Activated naive CD8-positive, alpha-beta T cell (primary cell): Measurements from ENCODE around the gene CDYL.

Experiments used
- H3K27ac Mint-ChIP-seq: one replicate; pipeline ENCODE4 v1.8.0; 2021; ENCODE audit warnings: mixed read lengths
- H3K27me3 Mint-ChIP-seq: one replicate; pipeline ENCODE4 v1.8.0; 2021; ENCODE audit warnings: mixed read lengths
- H3K36me3 Mint-ChIP-seq: one replicate; pipeline ENCODE4 v1.8.0; 2021; ENCODE audit warnings: mixed read lengths
- H3K4me1 Mint-ChIP-seq: one replicate; pipeline ENCODE4 v1.8.0; 2021; ENCODE audit warnings: low read depth, mixed read lengths
- H3K4me3 Mint-ChIP-seq: one replicate; pipeline ENCODE4 v1.8.0; 2021; ENCODE audit warnings: mild to moderate bottlenecking, mixed read lengths
- H3K9me3 Mint-ChIP-seq: one replicate; pipeline ENCODE4 v1.8.0; 2021; ENCODE audit warnings: low read depth, mixed read lengths

CDYL gene, protein sequence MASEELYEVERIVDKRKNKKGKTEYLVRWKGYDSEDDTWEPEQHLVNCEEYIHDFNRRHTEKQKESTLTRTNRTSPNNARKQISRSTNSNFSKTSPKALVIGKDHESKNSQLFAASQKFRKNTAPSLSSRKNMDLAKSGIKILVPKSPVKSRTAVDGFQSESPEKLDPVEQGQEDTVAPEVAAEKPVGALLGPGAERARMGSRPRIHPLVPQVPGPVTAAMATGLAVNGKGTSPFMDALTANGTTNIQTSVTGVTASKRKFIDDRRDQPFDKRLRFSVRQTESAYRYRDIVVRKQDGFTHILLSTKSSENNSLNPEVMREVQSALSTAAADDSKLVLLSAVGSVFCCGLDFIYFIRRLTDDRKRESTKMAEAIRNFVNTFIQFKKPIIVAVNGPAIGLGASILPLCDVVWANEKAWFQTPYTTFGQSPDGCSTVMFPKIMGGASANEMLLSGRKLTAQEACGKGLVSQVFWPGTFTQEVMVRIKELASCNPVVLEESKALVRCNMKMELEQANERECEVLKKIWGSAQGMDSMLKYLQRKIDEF

DNA sequence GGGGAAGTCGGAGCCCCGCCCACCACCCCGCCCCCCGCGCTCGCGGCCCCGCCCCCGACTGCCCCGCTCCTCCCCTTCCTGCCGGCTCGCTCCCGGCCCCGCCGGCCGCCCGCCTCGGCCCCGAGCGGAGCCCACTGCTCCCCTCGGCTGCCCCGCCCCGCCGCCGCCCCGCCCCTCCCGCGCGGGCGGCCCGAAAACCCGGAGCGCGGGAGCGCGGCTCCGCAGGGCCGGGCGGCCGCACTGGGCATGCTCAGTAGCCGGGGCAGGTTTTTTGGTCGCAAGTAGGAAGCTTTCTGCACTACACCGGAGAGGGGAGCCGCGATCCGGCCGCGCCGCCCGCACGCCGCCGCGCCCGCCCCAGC lies at the start of gene CDYL:
Gene CDYL, plus strand, starts transcription at position 274 of the 362 bp plus-strand sequence. CDS start 380 bp downstream, outside the sequence.
- peaks cover 12% of the 10 kb centered on the region for H3K9me3 Mint-ChIP-seq
- H3K4me3 Mint-ChIP-seq, result peak within 1 kb of the TSS; percentile 95
- H3K36me3 Mint-ChIP-seq, result peaks cover 3% of the 10 kb centered on the region
- no peaks in the 10 kb centered on the region for H3K27me3 Mint-ChIP-seq
- peaks cover 59% of the 10 kb centered on the region for H3K4me1 Mint-ChIP-seq
- peak within 1 kb of the TSS; percentile 92 for H3K27ac Mint-ChIP-seq

DNA sequence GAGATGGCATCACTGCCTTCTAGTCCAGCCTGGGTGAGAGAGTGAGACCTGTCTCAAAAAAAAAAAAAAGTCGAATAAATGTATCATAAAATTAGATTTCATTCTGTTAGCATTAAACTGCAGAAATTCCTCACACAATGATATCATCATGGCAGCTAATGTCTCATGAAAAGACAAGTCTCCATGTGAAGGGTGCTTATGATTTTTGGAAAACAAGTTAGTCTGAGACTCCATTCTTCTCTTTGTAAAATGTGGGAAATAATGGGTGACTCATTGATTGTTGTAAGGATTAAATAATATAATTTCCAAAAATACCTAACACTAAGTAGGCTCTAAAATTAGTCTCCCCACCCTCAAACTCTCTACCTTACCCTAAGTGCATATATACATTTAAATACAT lies 49.6 kb upstream of the CDYL start:
- Mint-ChIP-seq H3K9me3 (no peaks in the 10 kb centered on the region), H3K36me3 (no peaks in the 10 kb centered on the region), H3K4me1 (peaks cover 6% of the 10 kb centered on the region), H3K4me3 (no peak overlapping the region), H3K27me3 (peaks cover 8% of the 10 kb centered on the region), H3K27ac (no peak overlapping the region)

DNA sequence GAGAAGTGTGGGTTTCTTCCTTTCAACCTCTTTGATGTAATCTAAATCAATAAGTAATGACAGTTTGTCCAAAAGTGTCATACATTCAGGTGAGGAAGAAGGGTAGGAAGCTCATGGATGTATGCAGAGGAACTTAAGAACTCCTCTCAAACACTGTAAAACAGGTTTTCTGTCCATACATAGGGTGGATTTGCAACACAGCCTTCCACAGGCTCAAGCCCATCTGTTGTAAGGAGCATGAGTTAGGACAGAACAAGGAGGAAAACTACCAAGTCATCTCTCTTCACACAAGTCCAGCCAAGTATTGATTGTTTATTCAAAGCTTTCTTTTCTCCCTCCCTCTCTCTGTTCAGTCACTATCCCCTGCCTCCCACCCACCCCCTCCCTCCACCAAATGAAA lies 49.0 kb upstream of the CDYL start:
- H3K9me3 Mint-ChIP-seq, result no peaks in the 10 kb centered on the region
- no peaks in the 10 kb centered on the region for H3K36me3 Mint-ChIP-seq
- H3K27ac Mint-ChIP-seq, result no peak overlapping the region

DNA sequence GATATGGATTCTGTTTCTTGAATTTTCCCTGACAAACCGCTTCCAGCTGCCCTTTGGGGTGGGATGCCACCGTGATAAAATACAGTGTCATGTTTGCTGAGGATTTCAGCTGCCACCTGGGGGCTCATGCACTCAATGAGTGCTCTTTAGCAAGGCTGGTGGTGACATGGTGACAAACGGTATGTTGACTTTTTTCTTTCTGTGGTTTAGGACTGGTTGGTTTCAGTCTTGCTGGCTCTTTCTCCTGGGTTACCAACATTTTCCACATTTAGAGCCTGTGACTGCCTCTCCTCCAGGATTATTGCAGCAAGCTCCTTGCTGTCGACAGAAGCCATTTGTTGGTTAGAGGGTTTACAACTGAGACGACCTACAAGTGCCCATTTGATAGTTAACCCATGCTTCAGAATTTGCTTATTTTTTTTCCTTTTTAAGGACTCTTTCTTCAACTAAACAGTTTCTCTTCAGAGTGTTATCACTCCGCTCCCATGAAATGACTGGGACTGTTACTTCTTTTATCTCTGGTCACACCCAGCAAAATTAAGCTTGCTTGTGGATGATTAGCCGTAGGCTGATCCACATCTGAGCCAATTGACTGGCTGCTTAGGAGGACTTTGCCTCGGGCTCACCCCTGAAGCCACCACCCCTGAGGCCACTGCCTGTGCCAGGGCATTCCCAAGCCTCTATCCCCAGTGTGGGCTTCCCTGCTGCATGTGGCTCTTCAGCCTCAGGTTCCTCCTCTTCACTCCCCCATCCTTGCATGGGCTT lies 48.4 kb upstream of the CDYL start:
- Mint-ChIP-seq H3K9me3 (no peaks in the 10 kb centered on the region), H3K27ac (no peak overlapping the region), H3K4me3 (no peak overlapping the region), H3K27me3 (peaks cover 8% of the 10 kb centered on the region), H3K36me3 (no peaks in the 10 kb centered on the region), H3K4me1 (peaks cover 8% of the 10 kb centered on the region)

More for the DNA sequence above, 49.0 kb upstream of the CDYL start:
- H3K4me3 Mint-ChIP-seq, result no peak overlapping the region
- H3K4me1 Mint-ChIP-seq, result peaks cover 6% of the 10 kb centered on the region
- H3K27me3 Mint-ChIP-seq, result peaks cover 8% of the 10 kb centered on the region

DNA sequence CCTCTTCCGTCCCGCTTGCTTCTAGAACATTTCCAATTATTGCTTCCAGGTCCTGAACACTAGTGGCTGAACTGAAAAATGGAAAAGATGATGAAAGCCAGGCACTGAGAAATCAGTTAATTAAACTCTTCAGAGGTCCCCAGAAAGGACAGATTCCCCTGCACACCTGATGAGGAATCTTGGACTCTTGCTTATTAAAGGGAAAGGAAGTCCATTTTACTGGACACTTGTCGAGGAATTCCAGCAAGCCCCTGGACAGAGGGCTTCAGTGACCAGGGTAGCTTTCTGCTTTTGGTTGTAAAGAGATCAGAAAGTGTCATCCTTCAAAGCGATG lies 47.8 kb upstream of the CDYL start:
- Mint-ChIP-seq H3K27ac (no peak overlapping the region), H3K4me3 (no peak overlapping the region), H3K27me3 (peaks cover 6% of the 10 kb centered on the region)

DNA sequence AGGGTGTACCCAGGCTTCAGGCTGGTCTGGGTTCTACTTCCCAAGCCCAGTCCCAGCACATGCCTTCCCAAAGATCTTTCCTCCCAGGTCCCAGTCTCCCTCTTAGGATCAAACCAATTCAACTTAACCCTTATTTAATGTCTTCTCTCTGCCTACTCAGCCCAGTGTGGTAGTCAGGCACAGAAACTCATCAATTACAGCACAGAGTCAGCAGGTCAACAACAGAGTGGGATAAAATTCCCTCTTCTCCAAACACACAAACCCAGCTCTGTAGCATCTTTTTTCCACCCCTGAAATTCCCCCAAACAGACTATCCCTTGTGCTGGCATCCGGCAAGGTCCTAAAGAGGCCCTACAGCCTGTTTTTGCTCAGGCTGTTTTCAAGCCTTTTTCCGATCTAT lies 47.3 kb upstream of the CDYL start:
- H3K27me3 Mint-ChIP-seq, result peaks cover 6% of the 10 kb centered on the region
- no peaks in the 10 kb centered on the region for H3K9me3 Mint-ChIP-seq
- no peaks in the 10 kb centered on the region for H3K36me3 Mint-ChIP-seq
- no peak overlapping the region for H3K27ac Mint-ChIP-seq
- H3K4me1 Mint-ChIP-seq, result peaks cover 8% of the 10 kb centered on the region
- no peak overlapping the region for H3K4me3 Mint-ChIP-seq

More for the DNA sequence above, 47.8 kb upstream of the CDYL start:
- Mint-ChIP-seq H3K36me3 (no peaks in the 10 kb centered on the region), H3K4me1 (peaks cover 8% of the 10 kb centered on the region), H3K9me3 (no peaks in the 10 kb centered on the region)

DNA sequence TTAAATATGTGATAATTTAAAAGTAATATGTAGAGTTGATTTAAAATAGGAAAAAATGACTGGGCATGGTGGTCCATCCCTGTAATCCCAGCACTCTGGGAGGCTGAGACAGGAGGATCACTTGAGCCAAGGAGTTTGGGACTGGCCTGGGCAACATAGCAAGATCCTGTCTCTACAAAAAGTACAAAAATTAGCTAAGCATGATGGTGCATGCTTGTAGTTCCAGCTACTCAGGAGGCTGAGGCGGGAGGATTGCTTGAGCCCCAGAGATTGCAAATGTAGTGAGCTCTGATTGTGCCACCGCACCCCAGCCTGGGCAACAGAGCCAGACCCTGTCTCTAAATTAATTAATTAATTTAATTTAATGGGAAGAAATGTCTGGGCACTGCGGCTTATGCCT lies 44.2 kb upstream of the CDYL start:
- Mint-ChIP-seq H3K4me3 (no peak overlapping the region), H3K9me3 (no peaks in the 10 kb centered on the region), H3K27me3 (peaks cover 4% of the 10 kb centered on the region), H3K36me3 (no peaks in the 10 kb centered on the region), H3K27ac (no peak overlapping the region), H3K4me1 (peaks cover 8% of the 10 kb centered on the region)

DNA sequence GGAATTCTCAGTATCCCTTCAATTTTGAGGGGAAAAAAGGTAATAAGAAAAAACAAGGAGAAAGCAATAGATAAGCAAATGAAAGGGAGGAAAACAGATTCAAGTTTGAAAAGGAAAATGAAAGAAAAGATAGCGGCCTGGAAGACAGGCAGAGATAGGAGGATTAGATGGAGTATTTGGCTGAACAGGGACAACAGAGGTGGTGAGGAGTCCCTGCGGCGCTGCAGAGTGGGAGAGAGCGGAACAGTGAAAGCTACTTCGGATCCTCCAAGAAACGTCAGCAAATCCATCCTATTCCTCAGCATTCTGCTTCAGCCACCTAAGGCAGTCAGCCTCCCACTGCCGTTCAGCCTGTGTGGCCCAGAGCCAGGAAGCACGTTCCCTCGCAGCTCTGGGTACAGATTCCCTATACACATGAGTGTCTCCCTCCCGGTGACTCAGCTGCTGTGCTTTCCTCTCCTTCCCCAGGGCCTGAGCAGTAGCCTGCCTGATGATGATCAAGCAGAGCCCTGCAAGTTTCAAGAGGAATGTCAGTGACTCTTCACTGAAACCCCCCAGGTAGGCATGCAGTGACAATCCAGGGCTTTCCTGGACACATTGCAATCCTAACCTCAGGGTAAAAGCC lies 43.4 kb upstream of the CDYL start:
- H3K9me3 Mint-ChIP-seq, result no peaks in the 10 kb centered on the region
- H3K4me1 Mint-ChIP-seq, result peaks cover 4% of the 10 kb centered on the region
- no peak overlapping the region for H3K4me3 Mint-ChIP-seq
- H3K27me3 Mint-ChIP-seq, result peaks cover 2% of the 10 kb centered on the region
- H3K36me3 Mint-ChIP-seq, result no peaks in the 10 kb centered on the region
- H3K27ac Mint-ChIP-seq, result no peak overlapping the region

DNA sequence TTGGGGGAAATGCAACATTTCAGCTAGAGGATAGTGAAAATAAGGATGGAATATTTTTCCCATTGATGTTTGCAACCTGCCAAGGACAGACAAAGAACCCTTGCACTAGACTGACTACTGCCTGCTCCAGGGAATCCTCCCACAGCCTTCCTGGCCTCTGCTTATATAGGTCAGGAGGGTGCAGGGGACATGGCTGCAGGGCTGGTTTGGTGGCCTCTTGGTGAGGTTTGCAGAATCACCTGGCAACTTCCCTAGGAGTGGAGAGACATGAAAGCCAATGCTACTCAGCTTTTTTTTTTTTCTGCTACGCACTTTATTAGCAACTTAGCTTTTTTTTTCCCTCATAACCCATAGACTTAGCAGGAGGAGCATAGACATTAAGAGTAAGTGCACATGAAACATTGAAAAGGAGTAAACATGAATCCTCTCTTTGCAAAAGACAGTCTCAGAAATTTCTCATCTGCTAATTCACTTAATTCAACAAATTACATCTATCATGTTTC lies 39.8 kb upstream of the CDYL start:
- H3K4me3 Mint-ChIP-seq, result no peak overlapping the region
- no peaks in the 10 kb centered on the region for H3K36me3 Mint-ChIP-seq
- no peak overlapping the region for H3K27ac Mint-ChIP-seq
- H3K27me3 Mint-ChIP-seq, result peaks cover 2% of the 10 kb centered on the region
- peaks cover 2% of the 10 kb centered on the region for H3K4me1 Mint-ChIP-seq
- no peaks in the 10 kb centered on the region for H3K9me3 Mint-ChIP-seq

DNA sequence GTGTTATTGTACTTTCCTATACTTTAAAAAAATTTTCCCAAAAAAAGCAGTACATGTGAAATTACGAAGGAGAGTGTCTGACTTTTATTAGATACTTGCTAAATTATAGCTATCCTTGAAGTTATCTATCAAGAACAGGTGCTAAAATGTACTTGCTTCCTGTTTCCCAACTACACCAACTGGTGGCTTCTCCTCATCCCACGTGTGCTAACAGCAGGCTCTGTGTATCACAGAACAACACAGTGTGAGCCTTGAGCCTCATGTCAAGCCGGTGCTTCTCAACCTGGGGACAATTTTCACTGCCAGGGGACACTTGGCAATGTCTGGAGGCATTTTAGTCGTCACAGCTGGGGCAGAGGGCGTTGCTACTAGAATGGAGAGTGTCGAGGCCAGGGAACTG lies 36.2 kb upstream of the CDYL start:
- H3K27ac Mint-ChIP-seq, result no peak overlapping the region
- no peaks in the 10 kb centered on the region for H3K4me1 Mint-ChIP-seq
- no peaks in the 10 kb centered on the region for H3K36me3 Mint-ChIP-seq
- H3K4me3 Mint-ChIP-seq, result no peak overlapping the region
- no peaks in the 10 kb centered on the region for H3K9me3 Mint-ChIP-seq
- H3K27me3 Mint-ChIP-seq, result peaks cover 3% of the 10 kb centered on the region

DNA sequence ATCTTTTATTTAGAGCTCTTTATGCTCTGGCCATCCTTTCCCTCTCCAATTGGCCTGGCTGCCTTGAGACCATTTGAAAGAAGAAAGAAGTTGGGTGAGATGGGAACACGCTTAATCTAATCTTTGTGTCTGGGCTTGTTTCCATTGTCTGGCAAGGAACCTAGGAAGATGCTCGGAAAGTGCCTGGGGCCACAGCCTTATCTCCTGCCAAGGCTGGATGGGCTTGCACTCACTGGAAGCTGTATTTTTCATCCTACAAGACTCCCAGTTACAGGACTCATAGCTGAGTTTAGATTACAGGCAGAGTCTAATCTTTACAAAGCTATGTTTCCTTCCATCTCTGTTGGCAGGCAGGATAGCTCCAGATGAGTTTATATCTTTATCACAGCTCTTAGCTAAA lies 33.1 kb upstream of the CDYL start:
- Mint-ChIP-seq H3K36me3 (no peaks in the 10 kb centered on the region), H3K27ac (no peak overlapping the region), H3K4me3 (no peak overlapping the region), H3K4me1 (no peaks in the 10 kb centered on the region), H3K9me3 (no peaks in the 10 kb centered on the region), H3K27me3 (peaks cover 3% of the 10 kb centered on the region)

DNA sequence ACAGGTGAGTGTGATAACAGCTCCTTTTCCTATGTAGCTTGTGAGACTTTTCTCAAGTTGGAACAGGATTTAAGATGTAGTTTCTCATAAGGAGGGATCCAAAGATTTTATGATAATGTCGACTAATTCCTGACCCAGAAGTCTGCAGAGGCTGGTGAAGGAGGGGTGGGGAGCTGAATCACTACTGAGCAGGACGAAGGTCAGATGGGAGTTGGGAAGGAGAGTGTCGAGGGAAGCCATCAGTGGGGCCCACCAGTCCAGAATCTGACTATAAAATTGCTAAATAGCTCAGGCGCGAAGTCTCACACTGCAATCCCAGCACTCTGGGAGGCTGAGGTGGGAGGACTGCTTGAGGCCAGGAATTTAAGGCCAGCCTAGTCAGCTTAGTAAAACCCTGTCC lies 32.3 kb upstream of the CDYL start:
- H3K27me3 Mint-ChIP-seq, result peaks cover 1% of the 10 kb centered on the region
- no peak overlapping the region for H3K27ac Mint-ChIP-seq
- H3K36me3 Mint-ChIP-seq, result no peaks in the 10 kb centered on the region
- no peaks in the 10 kb centered on the region for H3K4me1 Mint-ChIP-seq
- no peak overlapping the region for H3K4me3 Mint-ChIP-seq
- H3K9me3 Mint-ChIP-seq, result no peaks in the 10 kb centered on the region

DNA sequence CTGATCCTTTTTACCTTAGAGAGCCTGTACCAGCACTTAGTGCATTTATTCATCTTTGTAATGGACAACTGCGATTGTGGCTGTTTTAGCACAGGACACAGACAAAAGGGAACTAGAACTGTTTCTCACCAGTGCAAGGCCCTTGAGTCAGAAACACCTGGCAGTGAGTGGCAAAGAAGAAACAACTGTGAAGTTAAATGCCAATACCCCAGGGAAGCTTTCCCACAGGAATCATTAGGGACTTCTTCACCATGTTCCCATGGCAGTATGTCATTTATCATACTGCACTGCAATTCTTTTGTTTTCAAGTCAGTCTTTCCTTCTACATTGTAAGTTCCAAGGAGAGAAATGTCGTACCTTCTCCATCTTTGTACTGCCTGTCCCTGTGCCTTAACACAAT lies 28.6 kb upstream of the CDYL start:
- Mint-ChIP-seq H3K9me3 (no peaks in the 10 kb centered on the region), H3K27ac (no peak overlapping the region), H3K36me3 (no peaks in the 10 kb centered on the region), H3K27me3 (peaks cover 1% of the 10 kb centered on the region), H3K4me3 (no peak overlapping the region), H3K4me1 (no peaks in the 10 kb centered on the region)

DNA sequence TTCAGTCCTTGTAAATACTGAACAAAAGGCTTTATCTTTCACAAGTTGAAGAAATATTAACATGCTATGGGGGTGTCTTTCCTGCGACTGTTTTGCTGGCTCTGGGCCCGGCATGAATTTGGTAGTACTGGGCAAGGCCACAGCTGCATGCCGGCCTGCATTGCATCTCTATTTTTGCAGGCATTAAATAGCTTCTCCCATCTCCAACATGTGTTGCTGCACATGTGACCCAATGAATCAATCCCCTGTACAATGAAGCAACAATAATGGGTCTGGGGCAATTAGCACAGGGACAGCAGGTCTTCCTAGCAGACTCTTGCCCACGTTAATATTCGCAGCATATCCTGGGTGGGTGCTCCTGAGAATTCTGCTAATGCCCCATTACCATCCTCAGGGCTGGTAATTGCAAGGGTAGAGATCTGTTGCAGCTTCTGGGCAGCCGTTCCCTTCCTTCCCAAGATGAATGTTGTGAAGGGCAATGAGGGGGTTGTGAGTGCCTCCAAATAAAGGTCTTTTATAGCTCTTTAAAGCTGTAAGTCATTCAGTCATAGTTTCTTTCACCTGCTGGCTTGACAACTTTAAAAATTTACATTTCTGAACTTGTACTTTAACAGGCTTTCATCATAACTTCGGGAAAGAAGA lies 24.3 kb upstream of the CDYL start:
- H3K27ac Mint-ChIP-seq, result no peak overlapping the region
- no peaks in the 10 kb centered on the region for H3K9me3 Mint-ChIP-seq
- H3K27me3 Mint-ChIP-seq, result peaks cover 5% of the 10 kb centered on the region
- H3K4me1 Mint-ChIP-seq, result no peaks in the 10 kb centered on the region
- no peak overlapping the region for H3K4me3 Mint-ChIP-seq
- no peaks in the 10 kb centered on the region for H3K36me3 Mint-ChIP-seq
